ENCODE data around the gene CCDC120. TPM values are rescaled to one million over a fixed set of nuclear protein-coding genes. Genes with fewer than 3 reads are reported as not detected.
A peak's percentile ranks its signal among the peaks of the same experiment; 100 is the strongest.

Gene CCDC120
- total RNA-seq, 1 experiment from 2014 or later: 14.5 TPM

DNA sequence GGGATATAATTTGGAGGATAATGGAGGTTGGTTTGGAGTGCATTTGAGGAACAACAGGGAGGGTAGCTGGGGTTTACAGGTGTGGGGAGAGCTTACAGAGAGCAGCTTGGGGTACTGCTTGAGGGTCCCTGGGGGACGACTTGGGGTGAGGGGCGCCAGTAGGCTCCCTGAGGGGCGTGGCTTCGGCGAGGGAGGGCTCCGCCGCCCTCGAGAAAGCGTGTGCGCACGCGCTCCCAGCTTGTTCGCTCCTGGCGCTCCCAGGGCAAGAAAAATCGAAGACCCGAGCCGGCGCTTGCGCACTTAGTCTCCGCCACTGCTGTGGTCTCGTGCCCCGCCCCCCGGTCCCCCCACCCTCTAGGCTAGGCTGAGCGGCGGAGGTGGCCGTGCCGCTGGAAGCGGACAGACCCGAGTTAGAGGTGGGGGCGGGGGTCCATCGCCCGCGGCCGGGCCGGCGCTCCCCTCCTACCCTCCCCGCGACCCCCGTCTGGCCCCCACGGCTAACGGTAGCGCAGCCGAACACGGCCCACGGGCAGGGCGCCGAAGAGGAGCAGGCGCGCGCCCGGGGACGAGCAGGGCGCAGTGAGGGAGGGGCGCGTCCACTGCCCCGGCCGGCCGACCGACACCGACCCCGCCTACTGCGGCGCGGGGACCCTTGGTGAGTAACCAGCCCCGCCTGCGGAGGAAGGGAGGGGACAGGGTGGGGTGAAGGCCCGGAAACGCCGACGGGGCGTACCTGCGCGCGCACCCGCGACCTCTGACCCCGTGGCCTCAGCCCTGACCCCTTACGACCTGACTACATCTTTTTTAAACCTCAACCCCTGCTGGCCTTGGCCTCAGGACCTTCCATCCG, 5.4 kb upstream of the CCDC120 start:
- peak overlapping the region; percentile 73 to 81 for H3K4me3 Mint-ChIP-seq
- H4K8ac ChIP-seq (replicated peaks; ENCODE audit: insufficient read length, low read depth, low read length): no peak overlapping the region
- H3K23ac ChIP-seq (ENCODE audit: insufficient read length, low read depth, low read length): no peak overlapping the region
- H3K27ac ChIP-seq (ENCODE audit: insufficient read length, low read depth, low read length): no peak overlapping the region
- peaks cover 3 to 28% (median 18%) of the 10 kb centered on the region in 3 experiments; a peak in 6 of 7 replicates for H3K36me3 Mint-ChIP-seq (ENCODE audit: insufficient read depth in 1 of 3, low read depth in 3 of 3)
- peak overlapping the region; percentile 73 for H3K4me2 ChIP-seq (ENCODE audit: insufficient read depth, insufficient read length, low read length)
- no peaks in the 10 kb centered on the region for H3K79me1 ChIP-seq (ENCODE audit: insufficient read depth, low read depth, low read length, poor library complexity, severe bottlenecking)
- H3K27me3 Mint-ChIP-seq (ENCODE audit: low read depth): peaks cover 10% of the 10 kb centered on the region
- H2AFZ ChIP-seq (ENCODE audit: low read length): no peak overlapping the region
- H2BK15ac ChIP-seq (ENCODE audit: low read depth, low read length): no peak overlapping the region
- no CpG with 5 or more reads among the region's 79 CpGs for WGBS (ENCODE audit: extremely low coverage, insufficient read length, low lambda C conversion rate)
- H3K9me3 Mint-ChIP-seq: peaks cover 76 to 86% of the 10 kb centered on the region in 2 experiments
- peaks cover 2% of the 10 kb centered on the region; the same call in 1 of the 2 replicates for H3K4me1 ChIP-seq (ENCODE audit: insufficient read depth, low read length)
- H3K4ac ChIP-seq (ENCODE audit: low read depth, low read length): no peak overlapping the region
- TF ChIP-seq, protein P1, sequence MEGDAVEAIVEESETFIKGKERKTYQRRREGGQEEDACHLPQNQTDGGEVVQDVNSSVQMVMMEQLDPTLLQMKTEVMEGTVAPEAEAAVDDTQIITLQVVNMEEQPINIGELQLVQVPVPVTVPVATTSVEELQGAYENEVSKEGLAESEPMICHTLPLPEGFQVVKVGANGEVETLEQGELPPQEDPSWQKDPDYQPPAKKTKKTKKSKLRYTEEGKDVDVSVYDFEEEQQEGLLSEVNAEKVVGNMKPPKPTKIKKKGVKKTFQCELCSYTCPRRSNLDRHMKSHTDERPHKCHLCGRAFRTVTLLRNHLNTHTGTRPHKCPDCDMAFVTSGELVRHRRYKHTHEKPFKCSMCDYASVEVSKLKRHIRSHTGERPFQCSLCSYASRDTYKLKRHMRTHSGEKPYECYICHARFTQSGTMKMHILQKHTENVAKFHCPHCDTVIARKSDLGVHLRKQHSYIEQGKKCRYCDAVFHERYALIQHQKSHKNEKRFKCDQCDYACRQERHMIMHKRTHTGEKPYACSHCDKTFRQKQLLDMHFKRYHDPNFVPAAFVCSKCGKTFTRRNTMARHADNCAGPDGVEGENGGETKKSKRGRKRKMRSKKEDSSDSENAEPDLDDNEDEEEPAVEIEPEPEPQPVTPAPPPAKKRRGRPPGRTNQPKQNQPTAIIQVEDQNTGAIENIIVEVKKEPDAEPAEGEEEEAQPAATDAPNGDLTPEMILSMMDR (conservative IDR thresholded peaks at IDR 0.05): no peak
- H3K23me2 ChIP-seq (ENCODE audit: insufficient read length, low read depth, low read length, poor library complexity, severe bottlenecking): no peaks in the 10 kb centered on the region
- H2AK5ac ChIP-seq (ENCODE audit: insufficient read length, low read length): no peak overlapping the region
- H3T11ph ChIP-seq (ENCODE audit: low read length): no peak overlapping the region
- no peak overlapping the region for H3K56ac ChIP-seq (ENCODE audit: insufficient read length, low read depth, low read length)
- peak overlapping the region; percentile 31 for H3K9ac ChIP-seq (ENCODE audit: extremely low read depth, insufficient read length, low read length)
- peak; percentile 79 for DNase-seq
- peaks cover 6% of the 10 kb centered on the region; the same call in 1 of the 2 replicates for H3K79me2 ChIP-seq (ENCODE audit: insufficient read depth, low read length)
- H2BK20ac ChIP-seq (ENCODE audit: low read depth, low read length, poor library complexity, severe bottlenecking): no peak overlapping the region
- H4K20me1 ChIP-seq (ENCODE audit: control insufficient read depth, insufficient read depth, insufficient read length): no peaks in the 10 kb centered on the region
- no peak overlapping the region for H4K91ac ChIP-seq (ENCODE audit: insufficient read length, low read depth, low read length)
- H3K27ac Mint-ChIP-seq: peak overlapping the region; percentile 9 to 62 (median 49); a peak in 4 of 7 replicates
- no peaks in the 10 kb centered on the region for H3K27me3 ChIP-seq (ENCODE audit: insufficient read depth, low read length)
- H2BK120ac ChIP-seq (ENCODE audit: low read depth, low read length, poor library complexity, severe bottlenecking): no peak overlapping the region
- no peaks in the 10 kb centered on the region for H3K9me3 ChIP-seq (ENCODE audit: control insufficient read depth, low read depth, low read length)
- no peak overlapping the region for H4K5ac ChIP-seq (ENCODE audit: insufficient read length, low read depth, low read length)
- no peak overlapping the region for H2BK12ac ChIP-seq (ENCODE audit: insufficient read length, low read depth, low read length)
- peaks cover 18% of the 10 kb centered on the region in 2 experiments for H3K4me1 Mint-ChIP-seq
- no peak overlapping the region for H3K18ac ChIP-seq (ENCODE audit: insufficient read length, low read depth, low read length)
- H2BK5ac ChIP-seq (ENCODE audit: insufficient read length, low read length): no peak overlapping the region
- 0 out of 2 replicates have a peak overlapping the region, but pooled peaks have one; percentile 17 for H3K14ac ChIP-seq (ENCODE audit: insufficient read depth, low read length)

Data from H9 (cell line).